ENCODE data around the gene RGS11.
"Not testable (repeated sequence)": the region's sequence is repeated elsewhere in the genome, so short reads cannot be mapped to it uniquely, and the experiment has no call there.

Gene RGS11

DNA sequence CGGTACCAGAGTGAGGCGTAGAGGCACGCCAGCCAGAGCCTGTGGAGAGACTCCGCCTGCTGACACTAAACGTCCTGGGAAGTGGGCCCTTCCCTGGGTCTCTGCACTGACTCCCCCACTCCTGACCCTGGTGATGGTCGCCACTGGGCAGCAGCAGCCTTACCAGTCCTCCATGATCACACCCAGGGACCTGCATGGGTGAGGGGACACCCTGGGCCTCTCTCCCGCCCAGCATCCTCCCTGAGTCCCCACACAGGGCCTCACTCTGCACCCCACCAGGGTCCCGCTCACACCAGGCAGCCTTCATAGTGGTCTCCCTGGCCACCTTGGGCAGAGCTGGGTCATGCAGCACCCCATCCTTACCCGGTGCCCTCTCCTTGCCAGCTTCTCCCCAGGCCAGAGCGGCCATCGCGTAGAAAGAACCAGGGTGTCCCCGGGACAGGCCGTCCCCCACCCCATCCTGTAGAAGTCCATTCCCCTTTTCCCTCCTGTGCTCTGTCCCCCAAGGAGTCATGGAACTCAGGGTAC lies 10.7 kb downstream of the RGS11 start:
- no peaks in the 10 kb centered on the region for H3K27me3 ChIP-seq (ENCODE audit: control insufficient read depth, insufficient read depth, low read length)
- H3K4me3 ChIP-seq (ENCODE audit: low read depth, low read length) = no peak overlapping the region
- H3K9me3 ChIP-seq (ENCODE audit: control insufficient read depth, insufficient read depth, low read length) = no peaks in the 10 kb centered on the region
- no peak overlapping the region for H3K9ac ChIP-seq (ENCODE audit: low read depth, low read length)
- peaks cover 48% of the 10 kb centered on the region for H3K36me3 ChIP-seq (ENCODE audit: control insufficient read depth, insufficient read depth, low read length)
- no peaks in the 10 kb centered on the region for H3K4me1 ChIP-seq (ENCODE audit: control insufficient read depth, insufficient read depth, low read length)

DNA sequence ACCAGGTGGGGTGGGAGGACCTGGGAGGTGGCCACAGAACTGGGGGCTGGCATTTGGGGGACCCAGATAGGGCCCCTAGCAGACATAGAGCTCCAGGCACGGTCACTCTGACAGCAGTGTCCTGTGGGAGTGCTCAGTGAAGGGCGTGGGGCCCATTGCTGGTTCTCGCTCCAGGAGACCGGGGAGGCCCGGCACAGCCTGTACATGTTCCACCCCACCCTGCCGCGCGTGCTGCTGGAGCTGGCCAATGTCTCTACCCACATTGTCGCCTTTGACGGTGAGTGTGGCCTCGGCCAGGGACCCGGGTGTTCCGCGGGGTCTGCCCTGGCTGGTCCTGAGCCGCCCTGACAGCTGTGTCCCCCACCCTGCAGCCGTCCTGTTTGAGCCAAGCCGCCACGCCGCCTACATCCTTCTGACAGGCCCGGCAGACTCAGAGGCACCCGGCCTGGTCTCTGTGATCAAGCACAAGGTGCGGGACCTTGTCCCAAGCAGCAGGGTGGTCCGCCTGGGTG lies 11.2 kb downstream of the RGS11 start:
- Histone ChIP-seq H3K4me3 (ENCODE audit: low read depth, low read length) (no peak overlapping the region), H3K36me3 (ENCODE audit: control insufficient read depth, insufficient read depth, low read length) (peaks cover 53% of the 10 kb centered on the region), H3K9me3 (ENCODE audit: control insufficient read depth, insufficient read depth, low read length) (no peaks in the 10 kb centered on the region), H3K9ac (ENCODE audit: low read depth, low read length) (no peak overlapping the region), H3K27me3 (ENCODE audit: control insufficient read depth, insufficient read depth, low read length) (no peaks in the 10 kb centered on the region), H3K4me1 (ENCODE audit: control insufficient read depth, insufficient read depth, low read length) (no peaks in the 10 kb centered on the region)

GRCh38 chr16:263944-264343 lies 11.8 kb downstream of the RGS11 start:
- no peak overlapping the region for H3K4me3 ChIP-seq (ENCODE audit: low read depth, low read length)
- H3K9ac ChIP-seq (ENCODE audit: low read depth, low read length) = no peak overlapping the region
- no peaks in the 10 kb centered on the region for H3K9me3 ChIP-seq (ENCODE audit: control insufficient read depth, insufficient read depth, low read length)
- H3K4me1 ChIP-seq (ENCODE audit: control insufficient read depth, insufficient read depth, low read length) = no peaks in the 10 kb centered on the region
- H3K36me3 ChIP-seq (ENCODE audit: control insufficient read depth, insufficient read depth, low read length) = peaks cover 58% of the 10 kb centered on the region
- H3K27me3 ChIP-seq (ENCODE audit: control insufficient read depth, insufficient read depth, low read length) = no peaks in the 10 kb centered on the region

- Histone ChIP-seq H3K9me3 (ENCODE audit: control insufficient read depth, insufficient read depth, low read length) (no peaks in the 10 kb centered on the region), H3K4me1 (ENCODE audit: control insufficient read depth, insufficient read depth, low read length) (no peaks in the 10 kb centered on the region), H3K9ac (ENCODE audit: low read depth, low read length) (no peak overlapping the region), H3K36me3 (ENCODE audit: control insufficient read depth, insufficient read depth, low read length) (peaks cover 58% of the 10 kb centered on the region), H3K27me3 (ENCODE audit: control insufficient read depth, insufficient read depth, low read length) (no peaks in the 10 kb centered on the region), H3K4me3 (ENCODE audit: low read depth, low read length) (no peak overlapping the region)
Observed at GRCh38 chr16:263182-263774, 12.5 kb downstream of the RGS11 start.

DNA sequence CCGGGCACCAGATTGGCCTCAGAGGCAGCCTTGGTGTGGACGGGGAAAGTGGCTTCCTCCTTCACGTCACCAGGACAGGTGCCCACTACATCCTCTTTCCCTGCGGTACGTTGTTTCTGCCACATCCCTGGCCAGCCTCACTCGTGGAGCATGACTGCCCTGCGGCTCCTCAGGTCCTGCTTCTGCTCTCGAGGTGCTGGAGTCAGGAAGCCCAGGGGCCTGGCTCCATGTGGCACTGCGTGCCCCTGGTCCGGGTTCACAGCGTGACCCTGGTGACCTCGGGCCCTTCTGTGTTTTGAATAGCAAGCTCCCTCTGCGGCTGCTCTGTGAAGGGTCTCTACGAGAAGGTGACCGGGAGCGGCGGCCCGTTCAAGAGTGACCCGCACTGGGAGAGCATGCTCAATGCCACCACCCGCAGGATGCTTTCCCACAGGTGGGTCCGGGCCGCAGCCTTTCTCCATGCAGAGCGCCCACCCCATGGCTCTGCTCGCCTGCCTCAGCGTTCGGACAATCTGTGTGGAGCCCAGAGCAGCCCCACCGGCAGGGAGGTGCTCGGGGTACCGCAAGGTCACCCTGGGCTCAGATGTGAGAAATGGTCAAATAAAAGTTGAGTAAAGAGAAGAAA lies 13.5 kb downstream of the RGS11 start:
- Histone ChIP-seq H3K9me3 (ENCODE audit: control insufficient read depth, insufficient read depth, low read length) (no peaks in the 10 kb centered on the region), H3K36me3 (ENCODE audit: control insufficient read depth, insufficient read depth, low read length) (peaks cover 58% of the 10 kb centered on the region), H3K9ac (ENCODE audit: low read depth, low read length) (no peak overlapping the region), H3K27me3 (ENCODE audit: control insufficient read depth, insufficient read depth, low read length) (no peaks in the 10 kb centered on the region), H3K4me3 (ENCODE audit: low read depth, low read length) (no peak overlapping the region), H3K4me1 (ENCODE audit: control insufficient read depth, insufficient read depth, low read length) (no peaks in the 10 kb centered on the region)

- Histone ChIP-seq H3K9me3 (ENCODE audit: control insufficient read depth, insufficient read depth, low read length) (no peaks in the 10 kb centered on the region), H3K36me3 (ENCODE audit: control insufficient read depth, insufficient read depth, low read length) (peaks cover 59% of the 10 kb centered on the region), H3K9ac (ENCODE audit: low read depth, low read length) (no peak overlapping the region), H3K27me3 (ENCODE audit: control insufficient read depth, insufficient read depth, low read length) (no peaks in the 10 kb centered on the region), H3K4me3 (ENCODE audit: low read depth, low read length) (no peak overlapping the region), H3K4me1 (ENCODE audit: control insufficient read depth, insufficient read depth, low read length) (no peaks in the 10 kb centered on the region)
Observed at GRCh38 chr16:261031-261691, 14.6 kb downstream of the RGS11 start.

DNA sequence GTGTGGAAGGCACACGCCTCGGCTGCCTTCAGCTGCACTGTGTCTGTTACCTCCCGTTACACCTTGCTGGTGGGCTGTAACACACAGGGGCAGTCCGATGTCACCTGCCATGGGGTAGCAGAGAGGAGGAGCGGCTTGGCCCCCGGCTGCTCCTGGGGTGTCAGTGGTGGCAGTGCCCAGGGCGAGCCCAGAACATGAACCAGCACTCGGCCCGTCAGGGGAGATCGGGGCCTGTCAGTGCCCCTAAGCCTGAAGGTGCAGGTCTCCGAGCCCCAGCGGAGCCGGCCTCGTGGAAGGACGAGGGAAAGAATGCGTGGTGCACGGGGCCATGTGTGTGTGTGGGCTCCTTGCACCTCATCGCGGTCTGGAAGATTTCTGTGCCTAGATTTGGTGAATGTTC lies 15.4 kb downstream of the RGS11 start:
- H3K36me3 ChIP-seq (ENCODE audit: control insufficient read depth, insufficient read depth, low read length) = peaks cover 56% of the 10 kb centered on the region

DNA sequence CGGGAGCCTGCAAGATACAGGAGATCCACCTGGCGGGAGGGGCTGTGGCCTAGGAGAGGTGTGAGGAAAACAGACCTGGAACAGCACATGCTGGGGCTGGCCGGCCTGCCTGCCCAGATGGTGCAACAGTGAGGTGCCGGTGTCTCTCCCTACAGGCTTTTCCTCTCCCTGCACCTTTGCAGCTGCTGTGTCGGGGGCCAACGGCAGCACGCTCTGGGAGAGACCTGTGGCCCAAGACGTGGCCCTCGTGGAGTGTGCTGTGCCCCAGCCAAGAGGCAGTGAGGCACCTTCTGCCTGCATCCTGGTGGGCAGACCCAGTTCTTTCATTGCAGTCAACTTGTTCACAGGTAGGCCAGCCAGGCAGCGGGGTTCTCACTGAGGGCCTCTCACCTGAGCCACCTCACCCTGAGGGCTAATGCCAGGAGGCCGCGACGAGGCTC lies 15.9 kb downstream of the RGS11 start:
- Histone ChIP-seq H3K36me3 (ENCODE audit: control insufficient read depth, insufficient read depth, low read length) (peaks cover 51% of the 10 kb centered on the region), H3K9ac (ENCODE audit: low read depth, low read length) (no peak overlapping the region)

More for the DNA sequence above, 15.4 kb downstream of the RGS11 start:
- Histone ChIP-seq H3K4me1 (ENCODE audit: control insufficient read depth, insufficient read depth, low read length) (no peaks in the 10 kb centered on the region), H3K4me3 (ENCODE audit: low read depth, low read length) (no peak overlapping the region), H3K27me3 (ENCODE audit: control insufficient read depth, insufficient read depth, low read length) (no peaks in the 10 kb centered on the region), H3K9ac (ENCODE audit: low read depth, low read length) (no peak overlapping the region), H3K9me3 (ENCODE audit: control insufficient read depth, insufficient read depth, low read length) (no peaks in the 10 kb centered on the region)

GRCh38 chr16:259226-259625 lies 16.5 kb downstream of the RGS11 start:
- Histone ChIP-seq H3K4me1 (ENCODE audit: control insufficient read depth, insufficient read depth, low read length) (no peaks in the 10 kb centered on the region), H3K9ac (ENCODE audit: low read depth, low read length) (no peak overlapping the region), H3K9me3 (ENCODE audit: control insufficient read depth, insufficient read depth, low read length) (no peaks in the 10 kb centered on the region), H3K4me3 (ENCODE audit: low read depth, low read length) (no peak overlapping the region), H3K36me3 (ENCODE audit: control insufficient read depth, insufficient read depth, low read length) (peaks cover 46% of the 10 kb centered on the region), H3K27me3 (ENCODE audit: control insufficient read depth, insufficient read depth, low read length) (no peaks in the 10 kb centered on the region)

More for the DNA sequence above, 15.9 kb downstream of the RGS11 start:
- Histone ChIP-seq H3K4me3 (ENCODE audit: low read depth, low read length) (no peak overlapping the region), H3K9me3 (ENCODE audit: control insufficient read depth, insufficient read depth, low read length) (no peaks in the 10 kb centered on the region), H3K4me1 (ENCODE audit: control insufficient read depth, insufficient read depth, low read length) (no peaks in the 10 kb centered on the region), H3K27me3 (ENCODE audit: control insufficient read depth, insufficient read depth, low read length) (no peaks in the 10 kb centered on the region)

DNA sequence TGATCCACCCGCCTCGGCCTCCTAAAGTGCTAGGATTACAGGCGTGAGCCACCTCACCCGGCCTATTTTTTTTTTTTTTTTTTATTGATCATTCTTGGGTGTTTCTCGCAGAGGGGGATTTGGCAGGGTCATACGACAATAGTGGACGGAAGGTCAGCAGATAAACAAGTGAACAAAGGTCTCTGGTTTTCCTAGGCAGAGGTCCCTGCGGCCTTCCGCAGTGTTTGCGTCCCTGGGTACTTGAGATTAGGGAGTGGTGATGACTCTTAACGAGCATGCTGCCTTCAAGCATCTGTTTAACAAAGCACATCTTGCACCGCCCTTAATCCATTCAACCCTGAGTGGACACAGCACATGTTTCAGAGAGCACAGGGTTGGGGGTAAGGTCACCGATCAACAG lies 17.7 kb downstream of the RGS11 start:
- not testable (repeated sequence) for H3K9ac ChIP-seq (ENCODE audit: low read depth, low read length); H3K27me3 ChIP-seq (ENCODE audit: control insufficient read depth, insufficient read depth, low read length); H3K4me1 ChIP-seq (ENCODE audit: control insufficient read depth, insufficient read depth, low read length); H3K9me3 ChIP-seq (ENCODE audit: control insufficient read depth, insufficient read depth, low read length); H3K4me3 ChIP-seq (ENCODE audit: low read depth, low read length)
- H3K36me3 ChIP-seq (ENCODE audit: control insufficient read depth, insufficient read depth, low read length) = peaks cover 41% of the 10 kb centered on the region

DNA sequence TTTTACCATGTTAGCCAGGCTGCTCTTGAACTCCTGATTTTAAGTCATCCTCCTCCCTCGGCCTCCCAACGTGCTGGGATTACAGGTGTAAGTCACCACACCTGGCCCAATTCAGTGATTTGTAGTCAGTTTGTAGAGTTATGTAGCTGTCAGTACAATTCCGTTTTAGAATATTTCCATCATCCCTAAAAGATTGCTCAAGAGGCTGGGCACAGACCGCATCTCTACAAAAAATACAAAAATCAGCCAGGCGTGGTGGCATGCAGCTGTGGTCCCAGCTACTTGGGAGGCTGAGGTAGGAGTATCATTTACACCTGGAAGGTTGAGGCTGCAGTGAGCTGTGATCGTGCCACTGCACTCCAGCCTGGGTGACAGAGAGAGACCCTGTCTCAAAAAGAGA lies 20.6 kb downstream of the RGS11 start:
- Histone ChIP-seq H3K9me3 (ENCODE audit: control insufficient read depth, insufficient read depth, low read length) (no peaks in the 10 kb centered on the region), H3K9ac (ENCODE audit: low read depth, low read length) (no peak overlapping the region), H3K36me3 (ENCODE audit: control insufficient read depth, insufficient read depth, low read length) (peaks cover 21% of the 10 kb centered on the region), H3K4me3 (ENCODE audit: low read depth, low read length) (no peak overlapping the region), H3K27me3 (ENCODE audit: control insufficient read depth, insufficient read depth, low read length) (no peaks in the 10 kb centered on the region), H3K4me1 (ENCODE audit: control insufficient read depth, insufficient read depth, low read length) (no peaks in the 10 kb centered on the region)

GRCh38 chr16:254461-254860 lies 21.3 kb downstream of the RGS11 start:
- H3K36me3 ChIP-seq (ENCODE audit: control insufficient read depth, insufficient read depth, low read length) = peaks cover 15% of the 10 kb centered on the region
- no peak overlapping the region for H3K9ac ChIP-seq (ENCODE audit: low read depth, low read length)
- H3K4me1 ChIP-seq (ENCODE audit: control insufficient read depth, insufficient read depth, low read length) = no peaks in the 10 kb centered on the region

More at GRCh38 chr16:254461-254860, 21.3 kb downstream of the RGS11 start:
- no peaks in the 10 kb centered on the region for H3K9me3 ChIP-seq (ENCODE audit: control insufficient read depth, insufficient read depth, low read length)
- no peaks in the 10 kb centered on the region for H3K27me3 ChIP-seq (ENCODE audit: control insufficient read depth, insufficient read depth, low read length)
- H3K4me3 ChIP-seq (ENCODE audit: low read depth, low read length) = no peak overlapping the region

Measured in iPS-15b (cell line).